Right lobe of liver (tissue), 4 donors: ENCODE results near the gene FBXW10.
"Not testable (repeated sequence)": the region's sequence is repeated elsewhere in the genome, so short reads cannot be mapped to it uniquely, and the experiment has no call there.

Experiments used
- POLR2A ChIP-seq: fragments of 450-650 bp; IDR thresholded peaks from one replicate; pipeline ENCODE4 v1.6.1; 2017; ENCODE audit warnings: antibody characterized with exemption, mild to moderate bottlenecking
- TF ChIP-seq, protein P1 (sequence below), 4 donors: fragments of 200-600 bp in 3 of 4; fragments of 450-650 bp in 1 of 4; IDR thresholded peaks; one replicate each; pipeline versions ENCODE4 v1.5.1 to v1.8.0; 2016 to 2022; ENCODE audit warnings: antibody characterized with exemption in 4 of 4, mild to moderate bottlenecking in 2 of 4
- donor health status: DM: no; HTN: no; CAD: no.
- donor health status: DM: no; HTN: no; CAD: no.
- donor health status: DM: no; HTN: yes; CAD: no.

DNA sequence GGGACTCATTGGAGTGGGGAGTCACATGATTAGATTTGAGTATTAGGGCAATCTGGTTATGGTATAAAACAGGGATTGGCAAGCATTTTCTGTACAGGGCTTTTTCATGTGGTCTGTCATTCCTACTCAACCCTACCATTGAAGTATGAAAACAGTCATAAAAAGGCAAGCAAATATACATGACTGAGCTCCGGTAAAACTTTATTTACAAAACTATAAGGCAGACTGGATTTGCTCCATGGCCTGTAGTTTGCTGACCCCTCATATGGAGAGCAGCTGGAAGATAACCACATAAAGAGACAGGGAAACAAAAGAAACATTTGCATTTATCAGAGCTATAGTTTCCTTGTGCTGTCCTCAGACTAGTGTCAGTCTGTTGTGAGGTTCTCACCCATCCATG is 83.8 kb downstream of the FBXW10 start:
- TF ChIP-seq, protein P1, sequence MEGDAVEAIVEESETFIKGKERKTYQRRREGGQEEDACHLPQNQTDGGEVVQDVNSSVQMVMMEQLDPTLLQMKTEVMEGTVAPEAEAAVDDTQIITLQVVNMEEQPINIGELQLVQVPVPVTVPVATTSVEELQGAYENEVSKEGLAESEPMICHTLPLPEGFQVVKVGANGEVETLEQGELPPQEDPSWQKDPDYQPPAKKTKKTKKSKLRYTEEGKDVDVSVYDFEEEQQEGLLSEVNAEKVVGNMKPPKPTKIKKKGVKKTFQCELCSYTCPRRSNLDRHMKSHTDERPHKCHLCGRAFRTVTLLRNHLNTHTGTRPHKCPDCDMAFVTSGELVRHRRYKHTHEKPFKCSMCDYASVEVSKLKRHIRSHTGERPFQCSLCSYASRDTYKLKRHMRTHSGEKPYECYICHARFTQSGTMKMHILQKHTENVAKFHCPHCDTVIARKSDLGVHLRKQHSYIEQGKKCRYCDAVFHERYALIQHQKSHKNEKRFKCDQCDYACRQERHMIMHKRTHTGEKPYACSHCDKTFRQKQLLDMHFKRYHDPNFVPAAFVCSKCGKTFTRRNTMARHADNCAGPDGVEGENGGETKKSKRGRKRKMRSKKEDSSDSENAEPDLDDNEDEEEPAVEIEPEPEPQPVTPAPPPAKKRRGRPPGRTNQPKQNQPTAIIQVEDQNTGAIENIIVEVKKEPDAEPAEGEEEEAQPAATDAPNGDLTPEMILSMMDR (IDR thresholded peaks at IDR 0.05): not testable (repeated sequence)
- not testable (repeated sequence) for TF ChIP-seq POLR2A
